Sigmoid colon (tissue), 7 donors: ENCODE measurements around the gene TOM1L2. TPM values are rescaled to one million over a fixed set of nuclear protein-coding genes. Genes with fewer than 3 reads are reported as not detected.
A peak's percentile ranks its signal among the peaks of the same experiment; 100 is the strongest.

Source experiments
- DNase-seq: peaks from one replicate; pipeline ENCODE4 v3.0.0-alpha.2; 2019
- H3K27ac ChIP-seq, 4 donors: fragments of 200-600 bp; sonication (generic); one replicate each; pipeline ENCODE4 v1.5.1; 2016 to 2019; ENCODE audit warnings: mild to moderate bottlenecking in 1 of 4
- H3K27me3 ChIP-seq, 3 donors: fragments of 200-600 bp; sonication (generic); one replicate each; pipeline ENCODE4 v1.5.1; 2019; ENCODE audit warnings: mild to moderate bottlenecking in 1 of 3
- H3K36me3 ChIP-seq, 4 donors: fragments of 200-600 bp; sonication (generic); one replicate each; pipeline ENCODE4 v1.5.1; 2016 to 2019
- H3K4me1 ChIP-seq, 4 donors: fragments of 200-600 bp; sonication (generic); one replicate each; pipeline ENCODE4 v1.5.1; 2017 to 2019
- H3K4me3 ChIP-seq, 4 donors: fragments of 200-600 bp; sonication (generic); one replicate each; pipeline ENCODE4 v1.5.1; 2017 to 2019; ENCODE audit warnings: mild to moderate bottlenecking in 2 of 4, moderate library complexity in 1 of 4
- H3K9me3 ChIP-seq, 4 donors: fragments of 200-600 bp in 3 of 4; sonication (generic) in 3 of 4; one replicate each; pipeline versions ENCODE4 v1.5.1 to v1.6.1; 2013 to 2019
- CTCF ChIP-seq, 4 experiments: fragments of 450-650 bp in 3 of 4; fragments of 200-600 bp in 1 of 4; IDR thresholded peaks; one replicate each; pipeline ENCODE4 v1.5.1; 2016 to 2019; ENCODE audit warnings: antibody characterized with exemption in 4 of 4, mild to moderate bottlenecking in 3 of 4, moderate library complexity in 2 of 4
- EP300 ChIP-seq, 4 donors: sonication (generic); formaldehyde crosslinking; IDR thresholded peaks; one replicate each; pipeline ENCODE4 v1.6.1; 2017; ENCODE audit warnings: antibody characterized with exemption in 4 of 4
- POLR2A ChIP-seq, 2 donors: fragments of 450-650 bp; IDR thresholded peaks; one replicate each; pipeline ENCODE4 v1.6.1; 2016; ENCODE audit warnings: antibody characterized with exemption in 2 of 2, mild to moderate bottlenecking in 2 of 2, moderate library complexity in 2 of 2
- POLR2AphosphoS5 ChIP-seq, 4 donors: sonication (generic); formaldehyde crosslinking; IDR thresholded peaks; one replicate each; pipeline ENCODE4 v1.6.1; 2017; ENCODE audit warnings: antibody characterized with exemption in 4 of 4
- WGBS, 2 donors: extraction: QIAGEN DNeasy Blood & Tissue Kit; methylation state at CpG; one replicate each; pipeline ENCODE4 v1.1.7; 2013; 5-methylcytosine and 5-hydroxymethylcytosine counted together
- intact Hi-C: fragments of 100-400 bp; cut with DNase I; formaldehyde crosslinking; loops from one replicate; pipeline ENCODE4 v1.15.1; 2023
- polyA plus RNA-seq, 3 donors: library from polyadenylated mRNA; stranded (reverse); fragments of 200-250 nt; gene quantifications; one replicate each; pipeline ENCODE4 v1.2.3, GENCODE V29; 2013
- total RNA-seq, 4 donors: library from RNA; depleted of rRNA; stranded (reverse); fragments of >200 nt; gene quantifications; one replicate each; pipeline ENCODE4 v1.1.0, GENCODE V29; 2016
- donor health status: healthy with polysubstance abuse.
- donor health status: Bipolar disorder and iron deficiency.
- donor health status: healthy.

Gene TOM1L2
- total and polyA plus RNA-seq, 7 donors: 13.8 to 215 (median 43.3) TPM

- Histone ChIP-seq H3K4me3 (no peak overlapping the region), H3K36me3 (peaks cover 14 to 47% (median 31%) of the 10 kb centered on the region in 4 donors), H3K27me3 (no peaks in the 10 kb centered on the region), H3K27ac (peak overlapping the region in 3 of 4 donors; percentile 41 to 86 (median 83)), H3K4me1 (peaks cover 0 to 80% (median 76%) of the 10 kb centered on the region in 4 donors), H3K9me3 (no peaks in the 10 kb centered on the region)
- 78 to 82% methylated on average over 10 of the region's 10 CpGs for WGBS, 2 donors
- no peak for TF ChIP-seq POLR2AphosphoS5 (IDR thresholded peaks at IDR 0.05)
- no peak for TF ChIP-seq POLR2A (IDR thresholded peaks at IDR 0.05)
- no peak for TF ChIP-seq CTCF (IDR thresholded peaks at IDR 0.05)
- TF ChIP-seq EP300 (IDR thresholded peaks at IDR 0.05): no peak
- intact Hi-C loops: no loop called here
- no peak for DNase-seq
Observed at GRCh38 chr17:17820046-17820445, 152.2 kb downstream of the TOM1L2 start.

DNA sequence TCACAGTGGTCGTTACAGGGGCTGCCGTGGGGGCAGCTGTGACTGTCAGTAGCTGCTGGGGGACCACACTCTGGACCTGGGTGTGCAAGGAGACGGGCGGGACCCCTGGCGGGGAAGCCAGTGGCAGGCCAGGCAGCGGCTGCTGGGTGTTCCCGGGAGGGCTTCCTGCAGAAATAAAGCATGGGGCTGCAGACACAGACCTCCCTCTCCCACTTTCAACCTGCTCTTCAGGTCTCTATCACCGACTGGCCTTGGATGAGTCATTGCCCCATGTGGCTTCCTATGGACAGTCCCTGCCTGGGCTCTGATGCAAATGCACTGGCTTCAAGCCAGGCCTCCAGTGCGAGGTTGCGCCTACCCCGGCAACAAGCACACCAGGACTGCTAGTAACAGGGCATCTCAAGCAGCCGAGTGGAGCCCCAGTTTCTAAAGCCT lies 152.6 kb downstream of the TOM1L2 start:
- Histone ChIP-seq H3K4me3 (no peak overlapping the region), H3K27ac (peak overlapping the region in 3 of 4 donors; percentile 48 to 86 (median 83)), H3K4me1 (peaks cover 0 to 80% (median 76%) of the 10 kb centered on the region in 4 donors), H3K27me3 (no peaks in the 10 kb centered on the region), H3K9me3 (no peaks in the 10 kb centered on the region), H3K36me3 (peaks cover 17 to 51% (median 33%) of the 10 kb centered on the region in 4 donors)
- intact Hi-C loops: no loop called here
- WGBS, 2 donors: 50 to 62% methylated on average over 12 of the region's 12 CpGs
- TF ChIP-seq CTCF (IDR thresholded peaks at IDR 0.05): no peak
- TF ChIP-seq POLR2A (IDR thresholded peaks at IDR 0.05): no peak
- TF ChIP-seq POLR2AphosphoS5 (IDR thresholded peaks at IDR 0.05): peak in 1 of 4 donors; percentile 31
- peak in 1 of 4 donors; percentile 13 for TF ChIP-seq EP300 (IDR thresholded peaks at IDR 0.05)
- peak; percentile 92 for DNase-seq

DNA sequence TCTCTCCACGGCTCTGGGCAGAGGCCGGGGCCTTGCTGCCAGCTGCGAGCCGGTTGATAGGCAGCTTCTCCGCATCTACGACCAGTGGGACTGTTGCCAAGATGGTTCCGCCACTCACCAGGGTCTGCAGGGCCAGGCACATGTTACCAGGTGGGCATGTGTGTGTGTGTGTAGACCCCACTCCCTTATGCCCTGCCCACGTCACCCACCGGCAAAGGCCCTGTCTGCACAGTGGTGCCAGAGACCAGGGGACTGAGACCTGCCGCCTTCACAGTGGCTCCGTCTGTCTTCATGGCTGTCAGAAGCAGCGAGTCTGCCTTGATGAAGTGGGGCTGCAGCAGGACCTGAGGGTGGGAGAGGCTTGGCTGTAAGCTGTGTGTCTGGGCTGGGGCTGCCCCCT lies 153.1 kb downstream of the TOM1L2 start:
- Histone ChIP-seq H3K4me3 (no peak overlapping the region), H3K9me3 (no peaks in the 10 kb centered on the region), H3K36me3 (peaks cover 21 to 56% (median 38%) of the 10 kb centered on the region in 4 donors), H3K27ac (peak overlapping the region in 3 of 4 donors; percentile 48 to 86 (median 83)), H3K4me1 (peaks cover 0 to 77% (median 74%) of the 10 kb centered on the region in 4 donors), H3K27me3 (no peaks in the 10 kb centered on the region)
- DNase-seq: no peak
- no peak for TF ChIP-seq POLR2A (IDR thresholded peaks at IDR 0.05)
- TF ChIP-seq POLR2AphosphoS5 (IDR thresholded peaks at IDR 0.05): no peak
- no peak for TF ChIP-seq CTCF (IDR thresholded peaks at IDR 0.05)
- no peak for TF ChIP-seq EP300 (IDR thresholded peaks at IDR 0.05)
- WGBS, 2 donors: 79 to 90% methylated on average over 12 of the region's 12 CpGs
- intact Hi-C loops: no loop called here

- Histone ChIP-seq H3K36me3 (peaks cover 25 to 66% (median 48%) of the 10 kb centered on the region in 4 donors), H3K4me1 (peaks cover 0 to 70% (median 69%) of the 10 kb centered on the region in 4 donors)
- 29 to 72% methylated on average over 10 of the region's 10 CpGs for WGBS, 2 donors
Observed at GRCh38 chr17:17818088-17818526, 154.1 kb downstream of the TOM1L2 start.

More at GRCh38 chr17:17818088-17818526, 154.1 kb downstream of the TOM1L2 start:
- Histone ChIP-seq H3K4me3 (no peak overlapping the region), H3K27ac (peak overlapping the region in 2 of 4 donors; percentile 8 to 61), H3K9me3 (no peaks in the 10 kb centered on the region), H3K27me3 (no peaks in the 10 kb centered on the region)
- intact Hi-C loops: no loop called here
- no peak for DNase-seq
- TF ChIP-seq POLR2AphosphoS5 (IDR thresholded peaks at IDR 0.05) (peak in 1 of 4 donors; percentile 8), CTCF (IDR thresholded peaks at IDR 0.05) (no peak), EP300 (IDR thresholded peaks at IDR 0.05) (no peak)
